HEK293 (cell line): ENCODE measurements around the gene OOSP4B.

Experiments used
- PBX3 ChIP-seq: sonication (generic); formaldehyde crosslinking; IDR thresholded peaks from 2 replicates; pipeline ENCODE4 v1.8.1; 2022; ENCODE audit warnings: mild to moderate bottlenecking, moderate library complexity, missing genetic modification reagents
- ZNF19 ChIP-seq: fragments of 450-650 bp; formaldehyde crosslinking; IDR thresholded peaks from 2 replicates; pipeline ENCODE4; 2016; ENCODE audit warnings: missing biosample characterization, missing genetic modification characterization, low read depth
- ZNF433 ChIP-seq: fragments of 450-650 bp; formaldehyde crosslinking; IDR thresholded peaks from 2 replicates; pipeline ENCODE4 v1.5.1; 2016; ENCODE audit warnings: missing biosample characterization, missing genetic modification characterization, low read depth

- TF ChIP-seq ZNF19 (tag by site-specific recombination) (no peak), PBX3 (CRISPR knock-in tag) (no peak), ZNF433 (tag by site-specific recombination) (no peak)
Measured at GRCh38 chr11:60056349-60056969, 39.5 kb downstream of the OOSP4B start, which contains the start of gene MS4A3.
